HTERT RPE-1 (cell line): Measurements from ENCODE around the gene FKBP5.
"Not testable (repeated sequence)": the region's sequence is repeated elsewhere in the genome, so short reads cannot be mapped to it uniquely, and the experiment has no call there.

Source experiments
- in situ Hi-C: fragments of 300-500 bp; cut with MboI; formaldehyde crosslinking; loops from 4 replicates; pipeline ENCODE4 v1.14.3; 2020; ENCODE audit warnings: low sequenced_read_pairs

Gene FKBP5

DNA sequence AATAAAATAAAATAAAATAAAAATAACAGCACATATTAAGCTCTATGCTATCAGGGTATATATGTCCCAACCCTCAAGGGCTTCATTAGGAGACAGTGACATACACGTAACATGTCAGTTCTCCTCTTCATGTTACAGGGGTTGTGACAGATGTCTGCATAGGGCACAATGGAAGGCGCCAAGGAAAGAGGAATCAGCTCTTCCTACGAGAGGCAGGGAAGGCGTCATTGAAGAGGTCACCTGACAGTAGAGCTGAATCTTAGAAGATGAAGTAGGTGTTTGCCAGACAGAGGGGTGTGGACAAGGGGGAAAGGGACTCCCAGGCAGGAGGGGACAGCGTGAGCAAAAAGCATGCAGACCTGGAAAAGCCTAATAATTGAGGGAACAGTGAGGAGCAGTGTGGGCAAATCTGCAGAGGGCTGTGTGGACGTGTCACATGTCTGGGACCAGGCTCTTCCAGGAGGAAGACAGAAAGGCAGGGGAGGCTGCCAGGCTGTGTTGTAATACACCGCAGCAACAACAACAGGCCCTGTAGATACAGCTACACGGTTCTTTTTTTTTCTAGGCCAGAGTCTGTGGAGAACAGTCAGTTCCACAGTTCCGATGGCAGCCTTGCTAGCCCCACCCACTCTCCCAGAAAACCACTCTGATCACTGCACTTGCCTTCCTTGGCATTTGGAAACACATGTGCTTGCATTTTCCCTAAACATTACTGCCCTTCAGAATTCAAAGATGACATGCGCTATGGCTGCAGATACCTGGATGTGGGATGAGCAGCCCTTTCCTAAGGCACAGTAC, 2.5 kb upstream of the FKBP5 start:
- in situ Hi-C loops = no loop called here

DNA sequence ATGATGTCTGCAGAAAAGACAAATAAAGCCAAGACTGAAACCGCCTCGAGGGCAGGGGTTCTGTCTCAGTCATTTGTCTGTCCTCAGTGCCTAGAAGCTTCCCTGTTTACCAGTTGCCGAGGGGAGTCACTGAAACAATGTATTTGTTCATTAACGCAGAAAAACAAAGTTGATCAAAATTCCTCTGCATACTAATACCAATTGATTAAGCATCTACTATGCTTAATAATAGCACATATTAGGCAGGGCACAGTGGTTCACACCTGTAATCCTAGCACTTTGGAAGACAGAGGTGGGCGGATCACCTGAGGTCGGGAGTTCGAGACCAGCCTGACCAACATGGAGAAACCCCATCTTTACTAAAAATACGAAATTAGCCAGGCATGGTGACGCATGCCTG, 1.8 kb upstream of the FKBP5 start:
- in situ Hi-C loops = no loop called here

DNA sequence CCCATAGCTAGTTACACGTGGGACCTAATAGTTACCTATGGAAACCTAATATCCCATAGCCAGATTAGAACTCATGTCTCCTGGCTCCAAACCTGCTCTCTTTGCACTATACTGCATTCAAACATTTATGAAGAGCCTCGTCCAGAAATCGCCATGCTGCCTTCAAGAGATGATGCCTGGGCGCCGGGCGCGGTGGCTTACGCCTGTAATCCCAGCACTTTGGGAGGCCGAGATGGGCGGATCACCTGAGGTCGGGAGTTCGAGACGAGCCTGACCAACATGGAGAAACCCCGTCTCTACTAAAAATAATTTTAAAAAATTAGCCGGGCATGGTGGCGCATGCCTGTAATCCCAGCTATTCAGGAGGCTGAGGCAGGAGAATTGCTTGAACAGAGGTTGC, 1.3 kb upstream of the FKBP5 start:
- in situ Hi-C loops = not testable (repeated sequence)

DNA sequence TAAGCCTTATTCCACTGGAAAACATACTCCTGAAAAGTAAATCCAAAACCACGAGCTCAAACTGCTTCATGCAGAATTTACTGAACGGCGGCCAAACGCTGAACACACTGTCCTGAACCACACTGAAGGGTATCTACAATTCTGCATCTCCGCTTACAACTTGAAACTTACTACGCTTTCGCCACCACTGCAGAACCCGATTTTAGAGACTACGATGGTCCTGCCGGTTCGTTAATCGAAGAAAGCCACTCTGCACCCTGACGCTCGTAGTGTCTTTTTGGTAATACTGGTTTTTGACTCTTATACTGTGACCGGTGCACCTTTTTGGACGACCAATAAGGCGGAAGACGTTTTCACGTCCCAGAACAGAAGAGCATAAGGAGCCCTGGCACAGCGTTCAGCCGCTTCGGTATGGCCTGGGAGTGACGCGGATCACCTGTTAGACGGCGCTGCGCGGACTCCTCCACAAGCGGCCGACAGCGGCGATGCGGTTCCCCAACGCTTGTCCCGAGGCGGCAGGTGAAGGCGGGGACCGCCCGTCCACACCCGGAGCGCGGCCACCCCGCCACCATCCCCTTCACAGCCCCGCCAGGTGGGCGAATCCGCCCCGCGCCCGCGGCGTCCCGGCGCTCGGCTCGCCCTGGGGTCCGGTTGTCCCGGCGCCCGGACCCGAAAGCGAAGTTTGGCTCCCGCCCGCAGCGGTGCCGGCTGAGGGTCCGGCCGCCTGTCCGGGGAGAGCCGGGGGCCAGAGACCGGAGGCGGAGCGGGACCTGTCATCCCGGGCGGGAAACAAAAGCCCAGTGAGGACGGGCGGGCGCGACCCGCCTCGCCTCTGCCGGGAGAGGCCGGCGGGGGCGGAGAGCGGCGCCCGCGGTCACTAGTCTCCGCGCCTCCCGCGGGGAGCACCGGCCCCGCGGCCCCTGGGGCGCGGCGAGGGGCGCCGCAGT, 784 bp downstream of the FKBP5 start:
- in situ Hi-C loops = no loop called here

DNA sequence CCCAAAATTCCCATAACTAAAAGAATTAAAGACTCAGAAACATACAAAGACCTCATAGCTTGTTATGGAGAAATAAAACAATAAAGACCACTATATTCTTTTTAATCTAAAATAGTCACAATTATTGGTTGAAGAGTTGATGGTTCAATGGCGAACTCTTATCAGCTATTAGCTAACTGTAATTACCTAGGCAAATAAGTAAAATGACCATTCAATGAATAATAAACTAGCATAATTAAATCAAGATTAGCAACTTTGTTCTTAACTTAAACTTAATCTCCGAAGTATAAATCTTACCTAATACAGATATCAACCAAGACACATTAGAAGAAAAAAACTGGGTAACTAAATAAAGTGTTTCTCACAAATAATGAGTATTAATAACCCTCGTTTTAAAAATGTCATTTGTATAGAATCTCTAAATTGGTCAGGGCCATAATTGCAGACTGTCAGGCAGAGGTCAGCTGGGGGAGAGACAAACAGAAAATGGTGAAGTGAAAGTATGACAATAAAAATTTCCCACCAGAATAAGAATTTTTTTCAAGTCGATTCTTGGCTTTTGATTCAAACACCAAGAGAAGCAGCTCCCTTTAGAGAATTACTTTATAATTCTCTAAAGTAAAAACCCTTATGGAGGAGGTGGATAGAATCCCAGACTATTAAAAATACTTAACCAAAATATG, 1.7 kb downstream of the FKBP5 start:
- in situ Hi-C loops = no loop called here

DNA sequence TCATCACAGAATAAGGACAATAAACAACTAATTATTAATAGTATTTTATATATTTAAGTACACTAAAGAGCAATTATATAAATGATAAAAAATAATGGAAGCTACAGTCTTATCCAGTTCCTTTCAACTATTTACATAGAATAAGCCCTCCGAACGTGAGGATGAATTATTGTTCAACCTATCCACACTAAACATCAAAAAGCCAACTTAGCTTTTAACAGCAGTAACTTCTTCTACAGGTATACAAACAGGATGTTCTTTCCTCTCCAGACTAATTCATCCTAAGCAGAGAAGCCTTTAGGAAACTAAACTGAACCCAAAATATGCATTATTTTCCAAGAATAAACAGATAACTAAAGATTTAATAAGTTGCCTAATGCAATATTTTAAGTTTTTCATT, 2.3 kb downstream of the FKBP5 start:
- in situ Hi-C loops = no loop called here

DNA sequence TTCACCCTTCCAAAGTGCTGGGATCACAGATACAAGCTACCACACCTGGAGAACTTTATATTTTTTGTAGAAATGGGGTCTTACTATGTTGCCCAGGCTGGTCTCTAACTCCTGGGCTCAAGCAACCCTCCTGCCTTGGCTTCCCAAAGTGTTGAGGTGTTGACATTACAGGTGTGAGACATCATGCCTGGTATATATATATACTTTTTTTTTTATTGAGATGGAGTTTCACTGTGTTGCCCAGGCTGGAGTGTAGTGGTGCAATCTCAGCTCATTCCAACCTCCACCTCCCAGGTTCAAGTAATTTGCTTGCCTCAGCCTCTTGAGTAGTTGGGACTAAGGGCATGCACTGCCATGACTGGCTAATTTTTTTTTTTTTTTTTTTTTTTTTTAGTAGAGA, 5.4 kb downstream of the FKBP5 start:
- in situ Hi-C loops = no loop called here

DNA sequence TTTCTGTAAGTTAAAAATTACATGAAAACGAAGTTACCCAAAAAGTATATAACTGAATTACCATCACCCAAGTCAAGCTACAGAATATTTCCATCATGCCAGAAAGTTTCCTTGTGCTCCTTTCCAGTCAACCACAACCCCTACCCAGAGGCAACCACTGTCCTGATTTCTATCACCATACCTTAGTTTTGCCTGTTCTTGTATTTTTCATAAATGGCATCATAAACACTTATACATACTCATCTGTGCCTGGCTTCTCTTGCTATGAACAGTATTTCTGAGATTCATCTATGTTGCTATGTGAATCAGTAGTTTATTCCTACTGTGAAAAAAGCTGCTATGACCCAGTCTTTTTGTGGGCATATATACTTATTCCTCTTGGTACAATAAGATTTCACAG, 7.4 kb downstream of the FKBP5 start:
- in situ Hi-C loops = no loop called here

DNA sequence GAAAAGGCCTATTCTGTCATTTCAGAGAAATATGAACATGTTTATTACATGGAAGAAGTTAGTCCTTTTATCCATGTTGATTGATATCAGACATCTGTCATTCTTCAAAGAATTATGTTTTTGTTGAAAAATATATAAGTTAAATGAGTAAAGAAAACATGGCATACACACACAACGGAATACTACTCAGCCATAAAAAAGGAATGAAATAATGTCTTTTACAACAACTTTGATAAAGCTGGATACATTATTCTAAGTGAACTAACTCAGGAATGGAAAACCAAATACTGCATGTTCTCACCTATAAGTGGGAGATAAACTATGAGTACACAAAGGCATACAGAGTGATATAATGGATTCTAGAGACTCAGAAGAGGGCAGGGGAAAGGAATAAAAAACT, 9.3 kb downstream of the FKBP5 start:
- in situ Hi-C loops = no loop called here

DNA sequence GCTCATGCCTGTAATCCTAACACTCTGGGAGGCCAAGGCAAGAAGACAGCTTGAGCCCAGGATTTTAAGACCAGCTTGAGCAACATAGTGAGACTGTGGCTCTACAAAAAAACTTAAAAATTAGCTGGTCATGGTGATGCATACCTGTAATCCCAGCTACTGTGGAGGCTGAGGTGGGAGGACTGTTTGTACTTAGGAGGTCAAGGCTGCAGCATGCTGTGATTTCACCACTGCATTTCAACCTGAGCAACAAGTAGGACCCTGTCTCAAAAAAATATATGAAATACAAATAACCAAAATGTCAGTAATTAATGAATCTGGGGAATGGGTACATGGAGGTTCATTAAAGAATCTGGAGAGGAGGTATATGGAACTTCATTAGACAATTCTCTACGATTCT, 9.9 kb downstream of the FKBP5 start:
- in situ Hi-C loops = no loop called here

DNA sequence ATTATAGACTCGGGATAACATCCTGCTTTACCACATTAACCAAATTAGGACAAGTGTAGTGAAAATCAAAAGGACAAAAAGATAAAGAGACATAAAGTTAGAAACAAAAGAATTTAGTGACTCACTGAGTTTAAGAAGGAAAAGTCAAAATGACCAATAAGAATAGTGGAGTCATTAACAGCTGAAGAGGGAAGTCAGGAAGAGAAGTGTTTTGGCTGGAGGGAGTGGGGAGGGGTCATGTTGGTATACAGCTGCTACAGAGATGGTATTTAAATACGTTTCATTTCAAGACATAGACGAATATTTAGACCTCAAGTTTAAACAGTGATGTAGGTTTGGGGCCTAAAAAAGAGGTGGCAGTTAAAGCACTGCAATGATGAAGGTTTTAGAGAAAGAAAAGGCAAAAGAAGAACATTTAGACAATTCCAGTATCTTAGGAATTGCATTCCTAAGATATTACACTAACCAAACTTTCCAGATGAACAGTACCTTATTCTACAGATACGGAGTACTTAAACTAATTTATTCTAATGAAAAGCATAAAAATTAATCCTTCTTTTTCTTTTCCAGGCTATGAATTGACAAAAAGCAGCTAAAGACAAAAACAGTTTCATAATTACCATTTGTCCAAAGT, 10.6 kb downstream of the FKBP5 start:
- in situ Hi-C loops = no loop called here

DNA sequence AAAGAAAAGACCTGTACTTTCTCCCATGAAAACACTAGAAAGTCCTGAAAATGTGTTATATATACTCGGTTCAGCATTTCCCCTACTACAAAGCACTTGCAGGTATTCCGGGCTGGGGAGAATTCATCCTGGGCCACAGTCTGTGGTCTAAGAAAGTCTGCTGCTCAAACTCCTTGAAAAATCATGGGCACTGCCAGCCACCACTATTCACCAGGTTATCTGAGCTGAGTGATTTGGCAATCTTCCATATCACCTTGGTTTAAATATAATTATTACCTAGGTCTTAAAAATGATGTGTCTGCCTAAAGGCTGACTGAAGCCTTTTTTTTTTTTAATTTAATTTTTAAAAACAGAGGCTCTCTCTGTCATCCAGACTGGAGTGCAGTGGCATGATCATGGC, 11.3 kb downstream of the FKBP5 start:
- in situ Hi-C loops = no loop called here

DNA sequence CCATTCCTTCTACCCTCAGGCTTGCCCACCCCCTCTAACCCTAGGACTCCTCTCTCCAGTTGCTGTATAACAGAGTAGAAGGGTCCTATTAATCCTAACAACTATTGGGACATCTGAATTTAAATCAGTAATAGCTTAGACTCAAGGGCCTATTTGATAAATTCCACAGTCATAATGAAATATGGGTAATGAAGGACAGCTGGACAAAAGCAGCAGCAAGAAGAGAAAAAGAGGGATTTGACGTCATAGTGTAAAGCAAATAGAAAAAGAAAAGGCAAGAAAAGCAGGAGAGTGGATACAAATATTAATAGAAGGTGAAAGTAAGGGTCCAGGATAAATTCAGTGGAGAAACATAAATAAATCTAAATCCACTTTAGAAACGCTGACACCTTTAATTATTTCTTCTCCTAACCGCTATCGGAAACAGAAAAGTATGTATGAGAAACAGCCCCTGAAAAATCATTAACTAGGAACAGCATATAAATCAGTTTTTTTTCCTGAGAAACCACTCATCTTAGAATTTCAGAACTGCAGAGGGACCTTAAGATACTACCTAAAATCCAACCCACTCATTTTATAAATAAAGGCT, 12.8 kb downstream of the FKBP5 start:
- in situ Hi-C loops = no loop called here

DNA sequence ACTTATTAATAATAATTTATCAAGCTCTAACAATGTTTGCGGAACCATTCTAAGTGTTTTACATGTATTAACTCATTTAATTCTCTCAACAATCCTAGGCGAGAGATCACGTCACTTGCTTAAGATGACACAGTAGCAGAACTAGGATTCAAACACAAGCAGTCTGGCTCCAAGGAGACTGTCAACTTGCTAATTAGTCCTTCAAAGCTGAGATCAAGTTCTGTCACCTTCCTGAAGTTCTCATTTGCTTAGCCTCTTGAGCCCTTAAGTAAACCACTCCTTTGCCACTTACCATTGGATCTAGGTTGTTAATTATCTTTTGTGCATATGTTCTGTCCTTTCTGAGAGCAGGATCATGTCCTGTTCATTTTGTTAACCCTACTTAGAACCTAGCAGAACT, 14.1 kb downstream of the FKBP5 start:
- in situ Hi-C loops = no loop called here

DNA sequence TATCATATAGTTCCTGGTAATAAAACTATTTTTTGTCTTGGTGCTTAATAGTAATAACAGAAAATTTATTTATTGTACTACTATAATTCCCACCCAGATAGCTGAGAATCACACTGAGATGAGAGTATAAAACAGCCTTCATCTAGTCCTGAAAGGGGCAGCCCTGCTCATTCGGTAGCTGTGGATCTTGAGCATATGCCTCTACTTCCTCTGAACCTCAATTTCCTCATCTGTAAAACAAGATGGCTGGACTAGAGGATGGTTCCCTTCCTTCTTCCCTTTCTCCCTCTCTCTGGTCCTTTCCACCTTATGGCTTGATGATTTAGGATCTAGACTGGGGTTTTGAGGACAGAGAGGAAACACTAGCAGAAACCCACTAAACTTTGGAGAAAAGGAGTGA, 15.0 kb downstream of the FKBP5 start:
- in situ Hi-C loops = no loop called here

DNA sequence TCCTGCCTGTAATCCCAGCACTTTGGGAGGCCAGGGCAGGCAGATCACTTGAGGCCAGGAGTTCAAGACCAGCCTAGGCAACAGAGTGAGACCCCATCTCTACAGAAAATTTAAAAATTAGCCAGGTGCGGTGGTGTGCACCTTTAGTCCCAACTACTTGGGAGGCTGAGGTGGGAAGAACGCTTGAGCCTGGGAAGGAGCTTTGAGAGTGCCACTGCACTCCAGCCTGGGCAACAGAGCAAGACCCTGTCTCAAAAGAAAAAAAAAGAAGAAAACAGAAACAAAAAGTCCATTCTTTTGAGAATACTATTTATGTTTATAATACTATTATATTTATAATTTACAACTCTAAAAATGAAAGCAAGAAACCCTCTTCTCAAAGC, 15.4 kb downstream of the FKBP5 start:
- in situ Hi-C loops = not testable (repeated sequence)

DNA sequence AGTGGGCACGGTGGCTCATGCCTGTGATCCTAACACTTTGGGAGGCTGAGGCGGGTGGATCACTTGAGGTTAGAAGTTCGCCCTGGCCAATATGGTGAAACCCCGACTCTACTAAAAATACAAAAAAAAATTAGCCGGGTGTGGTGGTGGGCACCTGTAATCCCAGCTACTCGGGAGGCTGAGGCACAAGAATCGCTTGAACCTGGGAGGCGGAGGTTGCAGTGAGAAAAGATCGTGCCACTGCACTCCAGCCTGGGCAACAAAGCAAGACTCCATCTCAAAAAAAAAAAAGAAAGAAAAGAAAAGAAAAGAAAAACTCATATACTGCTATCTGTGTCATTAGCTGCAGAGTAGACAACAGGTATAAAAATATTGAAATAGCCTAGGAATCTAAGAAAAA, 18.3 kb downstream of the FKBP5 start:
- in situ Hi-C loops = not testable (repeated sequence)

DNA sequence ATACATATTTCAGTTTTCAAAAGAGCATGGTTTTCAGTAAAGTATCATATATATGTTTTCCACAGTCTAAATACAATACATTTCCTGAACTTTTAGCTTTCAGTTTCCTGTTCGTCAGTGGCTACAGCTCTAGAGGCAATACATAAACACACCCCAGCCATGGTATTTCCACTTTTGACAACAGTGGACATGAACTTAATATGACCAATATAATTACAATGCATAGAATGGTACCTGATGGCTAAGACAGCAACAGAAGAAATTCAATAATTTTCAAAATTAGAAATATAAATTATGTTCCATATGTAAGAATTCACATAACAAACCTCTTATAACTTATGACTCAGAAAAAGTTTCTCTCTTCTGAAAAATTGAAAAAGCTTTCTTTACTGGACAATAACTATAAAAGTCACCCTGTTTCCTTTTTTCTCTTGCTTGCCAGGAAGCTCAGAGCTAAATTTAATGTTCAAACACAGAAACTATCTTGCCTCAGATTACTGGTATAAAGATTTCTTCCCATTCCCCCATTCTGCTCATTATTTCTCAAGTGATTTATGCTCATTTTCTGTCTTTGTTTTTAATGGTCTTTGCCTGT, 19.2 kb downstream of the FKBP5 start:
- in situ Hi-C loops = no loop called here

DNA sequence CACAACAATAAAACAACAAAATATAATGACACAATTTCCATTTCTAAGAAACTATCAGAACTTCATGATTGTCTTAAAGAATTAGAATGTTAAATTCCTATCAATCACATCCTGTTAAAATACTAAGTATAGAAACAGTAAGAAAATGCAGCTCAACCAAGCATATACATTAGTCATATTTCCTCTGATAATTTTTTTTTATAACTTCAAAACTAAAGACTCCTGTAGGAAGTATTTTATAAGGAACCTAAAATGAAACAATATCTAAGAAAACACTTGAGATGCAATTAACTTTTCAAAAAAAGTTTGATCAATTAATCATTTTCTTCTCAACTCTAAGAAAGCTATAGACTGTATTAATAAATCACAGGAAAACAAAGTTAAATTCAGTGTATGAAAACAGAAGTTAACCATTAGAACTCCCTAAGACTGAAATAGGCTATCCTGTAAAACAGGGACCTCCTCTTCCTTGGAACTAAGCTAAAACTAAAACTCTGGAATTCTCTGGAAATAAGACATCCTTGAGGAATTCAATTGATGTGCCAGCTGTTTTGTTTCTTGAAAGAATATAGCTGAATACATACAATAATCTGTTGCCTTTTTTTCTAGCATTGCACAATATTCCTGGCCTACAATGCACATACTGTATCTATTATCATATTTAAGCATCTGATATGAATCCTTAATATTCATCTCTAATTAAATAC, 19.8 kb downstream of the FKBP5 start:
- in situ Hi-C loops = no loop called here

DNA sequence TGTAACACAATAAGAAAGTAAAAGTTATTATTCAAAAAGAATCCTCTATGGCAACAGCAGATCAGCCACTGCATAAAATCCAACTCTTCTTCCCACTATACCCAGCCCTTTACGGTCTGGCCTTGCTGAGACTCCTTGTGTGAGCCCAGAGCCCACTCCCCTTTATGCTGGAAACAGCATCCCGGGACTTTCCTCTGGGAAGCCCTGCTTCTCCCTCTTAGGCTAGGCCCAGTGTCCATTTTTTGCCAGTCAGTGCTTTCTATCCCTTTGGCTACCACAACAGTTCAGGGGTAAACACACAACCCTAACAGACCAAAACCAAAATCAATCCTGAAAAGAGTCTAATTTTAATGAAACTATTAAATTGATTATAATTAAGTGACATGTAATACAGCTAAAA, 20.6 kb downstream of the FKBP5 start:
- in situ Hi-C loops = no loop called here
